ENCODE results near the gene SOX18. TPM values are rescaled to one million over a fixed set of nuclear protein-coding genes. Genes with fewer than 3 reads are reported as not detected.

SOX18 gene
- total and polyA plus RNA-seq, 2 of the 8 experiments (the other 6 are each of a cell fraction or from before 2014, with no cell fraction given), result 0.09 TPM; not detected in 1

GRCh38 chr20:64025101-64025825 is 24.2 kb downstream of the SOX18 start:
- no peak for FAIRE-seq
- Histone ChIP-seq H3K23ac (ENCODE audit: insufficient read length) (no peak overlapping the region), H2AFZ (ENCODE audit: low read length) (no peak overlapping the region), H3K27me3 (replicated peaks in 1 of 4; ENCODE audit: control insufficient read depth in 3 of 4, extremely low read depth in 1 of 4, insufficient read depth in 3 of 4, low read length in 3 of 4) (no peaks in the 10 kb centered on the region), H3K56ac (replicated peaks; ENCODE audit: insufficient read length, low read depth, low read length) (no peak overlapping the region), H2BK120ac (replicated peaks; ENCODE audit: low read depth, low read length) (no peak overlapping the region), H4K5ac (ENCODE audit: insufficient read length, low read depth, low read length) (no peak overlapping the region), H3K79me2 (ENCODE audit: control insufficient read depth in 1 of 2, insufficient read depth in 2 of 2, low read length in 2 of 2) (no peaks in the 10 kb centered on the region), H4K91ac (replicated peaks; ENCODE audit: insufficient read length, low read length) (no peak overlapping the region), H3K9me3 (ENCODE audit: insufficient read depth in 2 of 2, low read depth in 1 of 2, low read length in 1 of 2) (no peaks in the 10 kb centered on the region), H3K4ac (replicated peaks; ENCODE audit: insufficient read length, low read depth, low read length) (no peak overlapping the region), H3K4me1 (replicated peaks in 1 of 4; ENCODE audit: control insufficient read depth in 3 of 4, insufficient read depth in 4 of 4, low read length in 3 of 4) (no peaks in the 10 kb centered on the region), H3K27ac (ENCODE audit: low read depth, low read length) (no peak overlapping the region), H3K9ac (replicated peaks in 1 of 4; ENCODE audit: extremely low read depth in 1 of 4, low read depth in 3 of 4, low read length in 3 of 4) (no peak overlapping the region), H3K18ac (ENCODE audit: extremely low read depth, low read length) (no peak overlapping the region), H2BK5ac (ENCODE audit: low read depth, low read length) (no peak overlapping the region), H3K14ac (ENCODE audit: insufficient read length) (no peak overlapping the region), H3K4me2 (ENCODE audit: insufficient read depth in 1 of 2, low read depth in 2 of 2, low read length in 2 of 2) (no peak overlapping the region), H3K36me3 (ENCODE audit: control insufficient read depth in 2 of 4, insufficient read depth in 4 of 4, low read length in 3 of 4) (peaks cover 21 to 56% (median 46%) of the 10 kb centered on the region in 4 experiments), H2BK15ac (ENCODE audit: low read length) (no peak overlapping the region), H4K20me1 (replicated peaks in 1 of 2; ENCODE audit: control insufficient read depth in 1 of 2, insufficient read depth in 2 of 2, low read length in 2 of 2) (peaks cover 3 to 19% of the 10 kb centered on the region in 2 experiments), H2AK5ac (ENCODE audit: low read depth, low read length) (no peak overlapping the region), H2BK12ac (ENCODE audit: low read depth, low read length) (no peak overlapping the region), H3K79me1 (ENCODE audit: low read depth, low read length) (peaks cover 10% of the 10 kb centered on the region), H3K4me3 (ENCODE audit: extremely low read depth in 1 of 4, insufficient read depth in 2 of 4, low read depth in 3 of 4, low read length in 4 of 4) (no peak overlapping the region), H4K8ac (ENCODE audit: extremely low read depth, insufficient read depth, low read length) (no peak overlapping the region), H3K23me2 (ENCODE audit: low read depth, low read length) (0 out of 2 replicates have a peak, but pooled peaks cover 4% of the 10 kb centered on the region), H2BK20ac (ENCODE audit: low read length) (no peak overlapping the region)
- ChIA-PET POLR2A (ENCODE audit: partially characterized antibody) (interaction anchor here (0.7 kb wide), 1 partner anchor 9 kb away, joined by 3 read pairs; no protein-coding TSS in a partner anchor), CTCF (ENCODE audit: partially characterized antibody) (interaction anchor here (3.0 kb wide), 1 partner anchor 95 kb away, joined by 17 read pairs; no protein-coding TSS in a partner anchor)
- 89% methylated on average over 18 of the region's 18 CpGs; no CpG with 5 or more reads in 1 of the 2 experiments for WGBS, 2 experiments (ENCODE audit: extremely low coverage in 1 of 2, insufficient coverage in 1 of 2, insufficient read length in 1 of 2, insufficient replicate concordance in 2 of 2, low coverage in 1 of 2, low lambda C conversion rate in 2 of 2, missing lambda C conversion rate in 1 of 2)
- DNase-seq (ENCODE audit: low read depth in 1 of 2, low spot score in 2 of 2), result no peak
- TF ChIP-seq POU5F1 (IDR thresholded peaks at IDR 0.05; ENCODE audit: low read depth, low read length) (no peak), NANOG (IDR thresholded peaks at IDR 0.05; ENCODE audit: insufficient read depth, low read depth, low read length, poor library complexity, severe bottlenecking) (no peak), MAFK (IDR thresholded peaks at IDR 0.05; ENCODE audit: low read depth, low read length) (no peak), HDAC6 (IDR thresholded peaks at IDR 0.05; ENCODE audit: low read depth, low read length) (no peak), HDAC2 (IDR thresholded peaks at IDR 0.05; ENCODE audit: borderline replicate concordance in 1 of 2, low read depth in 2 of 2, low read length in 2 of 2) (no peak), RNF2 (IDR thresholded peaks at IDR 0.05; ENCODE audit: borderline replicate concordance, low read depth, low read length, missing control alignments, poor library complexity, severe bottlenecking) (no peak), SIRT6 (IDR thresholded peaks at IDR 0.05; ENCODE audit: low read length) (no peak)
- TF ChIP-seq, protein P1, sequence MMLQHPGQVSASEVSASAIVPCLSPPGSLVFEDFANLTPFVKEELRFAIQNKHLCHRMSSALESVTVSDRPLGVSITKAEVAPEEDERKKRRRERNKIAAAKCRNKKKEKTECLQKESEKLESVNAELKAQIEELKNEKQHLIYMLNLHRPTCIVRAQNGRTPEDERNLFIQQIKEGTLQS (IDR thresholded peaks at IDR 0.05; ENCODE audit: insufficient read depth, low read depth, low read length), result no peak
- TF ChIP-seq, protein P2, sequence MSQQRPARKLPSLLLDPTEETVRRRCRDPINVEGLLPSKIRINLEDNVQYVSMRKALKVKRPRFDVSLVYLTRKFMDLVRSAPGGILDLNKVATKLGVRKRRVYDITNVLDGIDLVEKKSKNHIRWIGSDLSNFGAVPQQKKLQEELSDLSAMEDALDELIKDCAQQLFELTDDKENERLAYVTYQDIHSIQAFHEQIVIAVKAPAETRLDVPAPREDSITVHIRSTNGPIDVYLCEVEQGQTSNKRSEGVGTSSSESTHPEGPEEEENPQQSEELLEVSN (IDR thresholded peaks at IDR 0.05), result no peak

Measured in H1 (cell line).